Hematopoietic multipotent progenitor cell treated with erythropoietin and hydrocortisone succinate and interleukin-3 and kit ligand, for 8 days (in vitro differentiated cells): ENCODE data around the gene SHROOM3.
"Not testable (repeated sequence)": the region's sequence is repeated elsewhere in the genome, so short reads cannot be mapped to it uniquely, and the experiment has no call there.

Source experiments
- DNase-seq: peaks from one replicate; pipeline ENCODE4 v3.0.0-alpha.2; 2015

Gene SHROOM3

DNA sequence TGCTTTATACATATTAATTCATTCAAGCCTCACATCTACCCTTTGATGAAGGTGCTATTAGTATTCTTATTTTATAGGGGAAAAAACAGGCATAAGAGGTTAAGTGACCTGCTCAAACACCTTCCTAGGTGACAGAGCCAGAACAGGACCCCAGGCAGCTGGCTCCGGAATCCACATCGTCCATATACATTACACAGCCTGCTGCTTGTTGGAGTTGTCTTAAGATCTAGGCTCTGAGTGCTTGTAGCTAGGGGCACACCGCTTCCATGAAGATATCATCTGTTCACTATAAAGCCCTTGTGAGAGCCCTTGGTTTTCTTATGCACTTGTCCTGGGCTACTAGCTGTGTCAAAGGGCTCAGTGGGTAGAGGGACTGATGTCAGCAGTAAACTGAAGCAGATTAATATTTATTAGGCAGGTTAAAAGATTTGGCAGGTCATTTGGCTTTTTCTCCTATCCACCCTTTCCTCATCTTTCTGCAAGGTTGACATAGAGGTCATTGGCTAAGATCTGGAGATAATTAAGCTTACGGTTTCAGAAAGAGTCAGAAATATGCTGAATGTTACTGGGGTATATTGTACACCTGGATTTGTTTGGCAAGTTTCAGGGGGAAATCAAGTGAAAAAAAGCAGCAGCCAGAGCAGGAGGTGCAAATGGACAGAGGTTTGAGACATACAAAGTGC is 267.6 kb downstream of the SHROOM3 start:
- DNase-seq, result no peak

GRCh38 chr4:76703123-76703490 is 268.1 kb downstream of the SHROOM3 start:
- no peak for DNase-seq

- DNase-seq, result no peak
These were observed 268.6 kb downstream of the SHROOM3 start for GRCh38 chr4:76703676-76704075.

DNA sequence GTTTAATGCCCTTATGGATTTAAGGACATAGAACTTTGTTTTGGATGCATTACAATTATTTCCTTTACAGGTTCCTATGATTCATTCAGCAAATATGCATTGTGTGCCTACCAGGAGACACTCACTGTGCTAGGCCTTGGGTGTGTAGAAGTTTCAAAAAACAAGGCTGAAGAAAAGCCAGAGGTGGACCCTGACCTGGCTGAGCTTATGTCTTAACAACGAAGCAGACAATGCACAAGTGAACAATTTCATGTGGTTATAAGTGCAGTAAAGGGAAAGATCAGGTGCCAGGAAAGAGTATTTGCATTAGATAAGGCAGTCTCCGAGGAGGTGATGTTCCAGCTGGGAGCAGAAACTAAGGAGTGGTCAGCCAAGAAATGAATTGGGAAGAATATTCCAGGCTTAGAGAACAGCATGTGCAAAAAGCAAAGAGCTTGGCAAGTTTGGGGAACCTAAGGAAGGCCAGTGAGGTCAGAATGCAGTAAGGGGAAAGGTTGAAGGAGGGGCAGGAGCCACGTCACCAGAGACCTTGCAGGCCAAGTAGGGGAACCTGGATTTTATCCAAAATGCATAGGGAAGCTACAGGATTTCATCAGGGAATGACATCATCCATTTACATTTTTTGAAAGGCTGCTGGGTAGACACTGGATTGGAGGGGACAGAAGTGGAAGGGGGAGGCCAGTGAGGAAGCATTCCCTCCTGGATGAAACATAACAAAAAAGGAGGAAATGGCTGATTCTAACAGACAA is 269.3 kb downstream of the SHROOM3 start:
- no peak for DNase-seq

DNA sequence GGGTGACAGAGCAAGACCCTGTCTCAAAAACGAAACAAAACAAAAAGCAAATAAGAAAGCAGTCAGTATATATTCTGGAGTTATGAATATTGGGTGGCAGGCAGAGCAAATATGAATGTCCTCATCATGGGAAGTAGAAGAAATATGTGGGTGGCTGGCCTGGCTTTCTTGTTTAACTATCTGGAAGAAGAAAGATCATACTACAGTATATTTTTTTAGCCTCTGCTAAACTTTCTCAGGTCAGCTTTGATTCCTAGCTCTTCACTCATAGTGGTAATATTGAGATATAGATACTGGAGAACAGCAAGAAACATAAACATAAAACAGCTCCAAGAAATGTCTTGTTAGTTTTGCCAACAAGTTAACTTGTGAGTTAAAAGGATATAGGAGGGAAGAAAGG is 270.4 kb downstream of the SHROOM3 start:
- DNase-seq, result no peak

DNA sequence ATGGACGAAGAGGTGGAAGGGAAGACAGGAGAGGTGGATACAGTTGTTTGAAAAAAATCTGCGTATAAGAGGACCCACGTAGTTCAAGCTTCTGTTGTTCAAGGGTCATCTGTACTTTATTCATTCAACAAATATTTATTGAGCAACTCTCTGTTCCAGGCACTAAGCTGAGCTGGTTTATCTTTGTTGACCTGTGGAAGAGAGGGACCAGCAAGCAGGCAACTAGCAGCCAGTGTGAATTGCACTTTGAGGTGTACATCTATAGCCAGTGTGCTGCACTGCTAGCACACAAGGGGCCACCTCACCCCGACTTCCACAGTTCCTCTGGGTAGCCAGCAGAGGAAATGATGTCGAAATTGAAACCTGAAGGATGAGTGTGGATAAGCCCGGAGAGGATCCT is 271.6 kb downstream of the SHROOM3 start:
- no peak for DNase-seq

DNA sequence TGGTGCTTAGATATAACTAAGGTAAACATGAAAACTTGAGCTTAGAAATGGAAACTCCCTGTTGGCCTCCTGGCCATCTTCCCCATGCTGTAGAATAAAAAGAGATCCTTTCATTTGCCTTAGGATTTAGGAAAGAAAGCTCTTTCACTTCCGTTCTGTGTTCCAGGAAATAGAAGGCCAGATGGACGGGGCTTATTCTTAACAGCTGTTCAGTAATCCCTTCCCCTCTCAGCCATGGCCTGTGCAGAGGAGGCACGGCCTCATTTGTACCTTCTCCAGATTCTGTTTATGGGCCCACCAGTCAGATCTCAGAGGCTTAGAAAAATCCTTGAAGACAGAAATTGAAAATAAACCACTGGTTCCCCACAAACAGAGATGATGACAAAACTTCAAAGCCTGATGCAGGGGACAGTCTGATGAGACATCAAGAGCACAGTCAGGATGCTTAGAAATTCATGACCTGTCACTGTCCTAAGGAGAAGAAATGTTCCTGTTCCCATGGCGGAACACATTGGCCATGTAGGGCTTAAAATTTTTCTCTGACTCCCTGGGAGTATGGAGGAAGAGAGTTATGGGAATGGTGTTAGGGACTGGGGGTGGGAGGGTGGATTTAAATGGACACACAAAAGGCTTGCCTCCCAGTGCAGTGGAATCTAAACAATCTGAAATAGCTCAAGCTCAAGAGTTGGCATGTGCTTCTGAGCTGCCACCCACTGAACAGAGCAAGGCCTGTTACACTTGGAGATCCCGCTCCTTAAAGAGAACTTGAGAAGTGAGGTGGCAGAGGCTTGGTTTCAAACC is 274.1 kb downstream of the SHROOM3 start:
- DNase-seq, result no peak

DNA sequence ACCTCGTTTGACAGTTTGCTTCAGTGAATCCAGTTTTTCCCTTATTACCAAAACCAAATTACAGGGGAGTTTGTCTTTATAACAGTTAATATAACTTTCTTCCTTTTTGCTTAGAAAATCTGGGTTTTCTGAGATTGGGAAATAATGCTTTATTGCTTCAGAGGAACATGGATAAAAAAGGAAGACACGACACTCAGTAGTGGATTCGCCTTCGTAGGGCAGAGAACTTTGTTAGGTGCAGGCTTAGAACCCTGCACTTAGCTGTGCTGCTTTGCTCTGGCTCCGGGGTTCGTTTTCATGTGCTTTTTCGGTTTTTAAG is 274.7 kb downstream of the SHROOM3 start:
- DNase-seq, result no peak

DNA sequence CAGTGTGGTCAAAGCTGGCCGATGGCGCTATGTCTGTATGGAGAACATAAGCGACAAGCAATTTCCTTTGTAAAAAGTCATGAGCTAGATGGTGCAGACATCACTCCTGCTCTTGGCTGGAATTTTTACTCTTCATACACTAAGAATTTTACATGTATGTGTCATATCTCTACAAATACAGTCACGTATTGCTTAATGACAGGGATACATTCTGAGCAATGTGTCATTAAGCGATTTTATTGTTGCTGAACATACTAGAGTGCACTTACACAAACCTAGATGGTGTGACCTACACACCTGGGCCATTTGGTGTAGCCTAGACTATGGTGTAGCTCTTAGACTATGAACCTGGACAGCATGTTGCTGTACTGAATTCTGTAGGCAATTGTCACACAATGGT is 277.5 kb downstream of the SHROOM3 start:
- DNase-seq, result no peak

DNA sequence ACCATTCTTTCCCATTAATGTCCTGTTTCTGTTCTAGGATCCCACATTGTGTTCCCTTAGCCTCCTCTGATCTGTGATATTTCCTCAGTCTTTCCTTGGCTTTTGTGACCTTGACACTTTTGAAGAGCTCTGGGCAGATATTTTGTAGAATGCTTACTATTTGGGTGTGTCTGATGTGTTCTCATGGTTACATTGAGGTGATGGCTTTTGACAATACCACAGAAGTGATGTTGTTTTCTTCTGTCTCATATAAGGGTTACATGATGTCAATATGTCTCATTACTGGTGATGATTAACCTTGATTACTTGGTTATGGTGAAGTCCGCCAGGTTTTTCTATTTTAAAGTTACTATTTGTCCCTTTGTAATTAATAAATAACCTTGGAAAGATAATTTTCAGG is 279.2 kb downstream of the SHROOM3 start:
- DNase-seq, result no peak

GRCh38 chr4:76716020-76716419 is 281.0 kb downstream of the SHROOM3 start:
- no peak for DNase-seq

DNA sequence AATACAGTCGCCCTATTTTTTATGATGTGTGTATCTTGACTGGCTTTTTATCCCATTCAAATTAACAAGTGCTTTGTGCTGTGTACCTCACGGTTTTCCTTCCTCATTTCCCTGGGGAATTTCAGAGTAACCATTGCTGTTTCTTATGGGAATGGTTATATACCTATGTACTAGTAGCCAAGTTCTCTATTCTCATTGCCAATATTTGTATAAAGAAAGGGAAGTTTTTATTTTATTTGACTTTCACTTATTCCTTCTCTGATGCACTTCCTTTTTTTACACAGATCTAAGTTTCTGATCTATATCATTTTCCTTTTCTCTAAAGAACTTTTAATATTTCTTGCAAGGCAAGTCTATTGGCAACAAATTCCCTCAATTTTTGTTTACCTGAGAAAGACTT is 281.6 kb downstream of the SHROOM3 start:
- no peak for DNase-seq

GRCh38 chr4:76717431-76717830 is 282.4 kb downstream of the SHROOM3 start:
- no peak for DNase-seq

GRCh38 chr4:76718021-76718420 is 283.0 kb downstream of the SHROOM3 start:
- DNase-seq, result no peak

- no peak for DNase-seq
These were observed 283.8 kb downstream of the SHROOM3 start for GRCh38 chr4:76718831-76719230.

DNA sequence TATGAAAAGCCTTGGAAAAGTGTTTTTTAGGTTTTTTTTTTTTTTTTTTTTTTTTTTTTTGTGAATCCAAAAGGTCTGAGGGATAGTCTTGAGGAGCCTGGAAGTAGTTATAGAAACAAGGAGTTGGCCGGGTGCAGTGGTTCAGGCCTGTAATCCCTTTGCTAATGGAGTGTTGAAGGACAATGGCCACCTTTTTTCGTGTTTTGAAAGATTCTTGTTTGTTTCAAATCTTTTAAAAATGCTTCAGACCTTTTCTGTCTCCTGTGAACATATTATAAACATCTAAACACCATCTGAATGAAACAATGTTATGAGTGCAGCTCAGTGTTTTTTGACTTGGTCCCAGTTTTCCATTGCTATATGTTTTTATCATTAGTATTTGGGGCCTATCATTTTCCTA is 285.1 kb downstream of the SHROOM3 start:
- DNase-seq, result no peak

GRCh38 chr4:76722146-76722545 is 287.1 kb downstream of the SHROOM3 start:
- not testable (repeated sequence) for DNase-seq

GRCh38 chr4:76722838-76723237 is 287.8 kb downstream of the SHROOM3 start:
- DNase-seq, result no peak

GRCh38 chr4:76723373-76723772 is 288.3 kb downstream of the SHROOM3 start:
- DNase-seq, result no peak

GRCh38 chr4:76723924-76724323 is 288.9 kb downstream of the SHROOM3 start:
- no peak for DNase-seq

DNA sequence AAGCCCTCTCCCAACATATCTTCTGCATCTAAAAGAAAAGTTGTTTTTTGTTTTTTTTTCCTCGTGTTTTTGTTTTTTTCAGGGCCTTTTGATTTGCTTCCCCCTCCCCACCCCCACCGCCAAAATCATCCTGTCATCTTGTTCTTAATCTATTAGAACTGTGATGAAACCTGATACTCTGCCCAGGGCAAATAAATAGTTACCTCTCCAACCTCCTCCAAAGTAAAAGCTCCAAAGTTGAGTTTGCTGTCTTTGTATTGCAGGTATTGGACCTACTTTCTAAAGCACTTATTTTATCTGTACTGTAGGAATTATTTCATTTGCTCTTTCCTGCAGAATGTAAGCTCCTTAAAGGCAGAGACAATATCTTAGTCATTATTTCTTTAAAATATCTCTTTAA is 290.0 kb downstream of the SHROOM3 start:
- no peak for DNase-seq

- DNase-seq, result no peak
These were observed 291.1 kb downstream of the SHROOM3 start for GRCh38 chr4:76726176-76726575.

GRCh38 chr4:76726631-76727030 is 291.6 kb downstream of the SHROOM3 start:
- DNase-seq, result no peak

DNA sequence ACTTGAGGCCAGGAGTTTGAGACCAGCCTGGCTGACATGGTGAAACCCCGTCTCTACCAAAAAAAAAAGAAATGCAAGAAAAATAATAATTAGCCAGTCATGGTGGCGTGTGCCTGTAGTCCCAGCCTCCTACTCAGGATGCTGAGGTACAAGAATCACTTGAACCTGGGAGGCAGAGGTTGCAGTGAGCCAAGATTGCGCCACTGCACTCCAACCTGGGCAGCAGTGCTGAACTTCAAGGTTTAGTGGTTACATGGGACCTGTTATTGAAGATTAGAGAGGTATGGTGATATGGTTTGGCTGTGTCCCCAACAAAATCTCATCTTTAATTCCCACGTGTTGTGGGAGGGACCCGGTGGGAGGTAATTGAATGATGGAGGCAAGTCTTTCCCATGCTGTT is 292.9 kb downstream of the SHROOM3 start:
- DNase-seq, result not testable (repeated sequence)
